GM18505 (cell line): ENCODE data around the gene TBCE.
"Not testable (repeated sequence)": the region's sequence is repeated elsewhere in the genome, so short reads cannot be mapped to it uniquely, and the experiment has no call there.

Experiments
- ATAC-seq: cut with Tn5 transposase; IDR thresholded peaks from one replicate; pipeline ENCODE4 v1.9.1; 2021; ENCODE audit not compliant: unreplicated experiment
- POLR2A ChIP-seq: IDR thresholded peaks from 4 replicates; pipeline ENCODE4 v1.6.1; 2011; ENCODE audit warnings: borderline replicate concordance; ENCODE audit not compliant: insufficient read depth, insufficient read length; ENCODE audit errors: extremely low read depth

Gene TBCE

GRCh38 chr1:235427447-235427846 lies 60.2 kb downstream of the TBCE start:
- TF ChIP-seq POLR2A, result no peak
- ATAC-seq, result no peak

- no peak for ATAC-seq
- no peak for TF ChIP-seq POLR2A
These were observed 61.9 kb downstream of the TBCE start for GRCh38 chr1:235429143-235429542.

GRCh38 chr1:235430991-235431390 lies 63.8 kb downstream of the TBCE start:
- no peak for ATAC-seq
- no peak for TF ChIP-seq POLR2A

GRCh38 chr1:235434001-235434400 lies 66.8 kb downstream of the TBCE start:
- ATAC-seq, result no peak
- no peak for TF ChIP-seq POLR2A

GRCh38 chr1:235441159-235441685 lies 74.0 kb downstream of the TBCE start:
- no peak for TF ChIP-seq POLR2A
- no peak for ATAC-seq

GRCh38 chr1:235442788-235443429 lies 75.7 kb downstream of the TBCE start:
- TF ChIP-seq POLR2A, result no peak
- no peak for ATAC-seq

- no peak for TF ChIP-seq POLR2A
- ATAC-seq, result no peak
These were observed 81.4 kb downstream of the TBCE start for GRCh38 chr1:235448616-235449015.

- TF ChIP-seq POLR2A, result no peak
- ATAC-seq, result no peak
These were observed 83.2 kb downstream of the TBCE start for GRCh38 chr1:235450433-235450832.

- no peak for ATAC-seq
- TF ChIP-seq POLR2A, result no peak
These were observed 83.8 kb downstream of the TBCE start for GRCh38 chr1:235450886-235451483.

- no peak for TF ChIP-seq POLR2A
- no peak for ATAC-seq
These were observed 86.8 kb downstream of the TBCE start for GRCh38 chr1:235454021-235454420.

GRCh38 chr1:235455097-235455496 lies 87.9 kb downstream of the TBCE start:
- ATAC-seq, result no peak
- no peak for TF ChIP-seq POLR2A

- no peak for ATAC-seq
- no peak for TF ChIP-seq POLR2A
These were observed 88.6 kb downstream of the TBCE start for GRCh38 chr1:235455823-235456222.

- ATAC-seq, result not testable (repeated sequence)
These were observed 90.6 kb downstream of the TBCE start for GRCh38 chr1:235457856-235458255.

GRCh38 chr1:235460770-235461169 lies 93.5 kb downstream of the TBCE start:
- no peak for TF ChIP-seq POLR2A
- no peak for ATAC-seq
